IMR-90 (cell line): Measurements from ENCODE around the gene COL24A1. TPM values are rescaled to one million over a fixed set of nuclear protein-coding genes. Genes with fewer than 3 reads are reported as not detected.

Source experiments
- ATAC-seq: fragments of 200-7000 bp; cut with Tn5 transposase; 2 replicates; pipeline ENCODE4 v1.9.1; 2020; ENCODE audit warnings: low read depth, mild to moderate bottlenecking, moderate library complexity
- BruUV-seq: library from RNA; stranded (reverse); fragments of 400-500 nt; replicated peaks from 2 replicates; lab custom pipeline; 2021; lab: Mats Ljungman, UMichigan
- CTCF ChIA-PET: fragments of 300-600 bp; formaldehyde crosslinking; extraction: SDS; loops from one replicate; lab custom pipeline; 2021; ENCODE audit warnings: antibody characterized with exemption; lab: Yijun Ruan, JAX
- POLR2A ChIA-PET: fragments of 300-600 bp; sonication (Branson Sonifier 250); formaldehyde crosslinking; loops from one replicate; lab custom pipeline; 2022; ENCODE audit warnings: antibody characterized with exemption; ENCODE audit not compliant: unreplicated experiment; lab: Charles Lee
- DNase-seq: peaks from one replicate; pipeline ENCODE4 v3.0.0; 2013
- H2AFZ ChIP-seq: replicated peaks from 2 replicates; pipeline ENCODE3; 2013; ENCODE audit warnings: low read length, mild to moderate bottlenecking; ENCODE audit not compliant: poor library complexity
- H2AK5ac ChIP-seq: 2 replicates; pipeline ENCODE4 v1.6.1; 2013; ENCODE audit warnings: low read depth, low read length, inconsistent platforms
- H2AK9ac ChIP-seq: replicated peaks from 2 replicates; pipeline ENCODE3; 2013; ENCODE audit warnings: mild to moderate bottlenecking, low read depth, low read length, moderate library complexity; ENCODE audit not compliant: poor library complexity
- H2BK120ac ChIP-seq: 2 replicates; pipeline ENCODE4 v1.6.1; 2013; ENCODE audit warnings: low read depth, low read length, inconsistent platforms
- H2BK15ac ChIP-seq: 3 replicates; pipeline ENCODE4 v1.6.1; 2013; ENCODE audit warnings: low read depth, low read length, inconsistent platforms
- H2BK20ac ChIP-seq: 2 replicates; pipeline ENCODE4 v1.6.1; 2013; ENCODE audit warnings: low read depth, mild to moderate bottlenecking, inconsistent platforms, low read length, moderate library complexity
- H2BK5ac ChIP-seq: 2 replicates; pipeline ENCODE4 v1.6.1; 2013; ENCODE audit warnings: mild to moderate bottlenecking, low read depth, low read length, inconsistent platforms; ENCODE audit not compliant: poor library complexity, severe bottlenecking
- H3K14ac ChIP-seq: replicated peaks from 2 replicates; pipeline ENCODE4 v1.6.1; 2013; ENCODE audit warnings: low read depth, low read length, inconsistent platforms
- H3K18ac ChIP-seq: 2 replicates; pipeline ENCODE4 v1.6.1; 2013; ENCODE audit warnings: low read depth, low read length, control low read depth
- H3K23ac ChIP-seq: 2 replicates; pipeline ENCODE4 v1.6.1; 2013; ENCODE audit warnings: low read depth, low read length, inconsistent platforms
- H3K27ac ChIP-seq: 2 replicates; pipeline ENCODE4 v1.5.1; 2013; ENCODE audit warnings: mild to moderate bottlenecking, control low read depth, low read length; ENCODE audit not compliant: insufficient read depth
- H3K27me3 ChIP-seq: 2 replicates; pipeline ENCODE4 v1.6.1; 2013; ENCODE audit warnings: low read length; ENCODE audit not compliant: control insufficient read depth, insufficient read depth
- H3K36me3 ChIP-seq: 2 replicates; pipeline ENCODE4 v1.6.1; 2013; ENCODE audit warnings: low read length, mixed read lengths; ENCODE audit not compliant: control insufficient read depth, insufficient read depth
- H3K4ac ChIP-seq: 2 replicates; pipeline ENCODE4 v1.6.1; 2013; ENCODE audit warnings: low read depth, low read length, inconsistent platforms
- H3K4me1 ChIP-seq: 2 replicates; pipeline ENCODE4 v1.6.1; 2013; ENCODE audit warnings: low read length, mixed read lengths; ENCODE audit not compliant: control insufficient read depth, insufficient read depth
- H3K4me2 ChIP-seq: 2 replicates; pipeline ENCODE4 v1.6.1; 2013; ENCODE audit warnings: low read depth, mild to moderate bottlenecking, control low read depth, low read length, moderate library complexity
- H3K4me3 ChIP-seq: 2 replicates; pipeline ENCODE4 v1.5.1; 2013; ENCODE audit warnings: low read depth, mild to moderate bottlenecking, control low read depth, low read length, moderate library complexity; ENCODE audit not compliant: insufficient read depth
- H3K56ac ChIP-seq: 2 replicates; pipeline ENCODE4 v1.6.1; 2013; ENCODE audit warnings: low read length, inconsistent platforms; ENCODE audit not compliant: insufficient read depth; ENCODE audit errors: extremely low read depth
- H3K79me1 ChIP-seq, 2 experiments: 2 replicates each; pipeline ENCODE4 v1.6.1; 2013; ENCODE audit warnings: low read length in 2 of 2, inconsistent platforms in 1 of 2, low read depth in 1 of 2
- H3K9ac ChIP-seq: 2 replicates; pipeline ENCODE4 v1.6.1; 2013; ENCODE audit warnings: low read depth, low read length, control low read depth
- H3K9me1 ChIP-seq: 2 replicates; pipeline ENCODE4 v1.6.1; 2013; ENCODE audit warnings: low read length, inconsistent platforms; ENCODE audit not compliant: insufficient read depth
- H3K9me3 ChIP-seq: 2 replicates; pipeline ENCODE4 v1.6.1; 2013; ENCODE audit warnings: low read length; ENCODE audit not compliant: control insufficient read depth, insufficient read depth
- H4K20me1 ChIP-seq: 2 replicates; pipeline ENCODE4 v1.6.1; 2013; ENCODE audit warnings: low read length, inconsistent platforms; ENCODE audit not compliant: insufficient read depth
- H4K5ac ChIP-seq: 2 replicates; pipeline ENCODE4 v1.6.1; 2013; ENCODE audit warnings: mild to moderate bottlenecking, low read depth, low read length, control low read depth
- H4K8ac ChIP-seq, 2 experiments: 2 replicates each; pipeline ENCODE4 v1.6.1; 2013; ENCODE audit warnings: low read depth in 2 of 2, low read length in 2 of 2, control low read depth in 1 of 2, inconsistent platforms in 1 of 2
- H4K91ac ChIP-seq: 2 replicates; pipeline ENCODE4 v1.6.1; 2013; ENCODE audit warnings: low read depth, low read length, inconsistent platforms; ENCODE audit not compliant: insufficient read depth
- BHLHE40 ChIP-seq: fragments of 150-350 bp; IDR thresholded peaks from 2 replicates; pipeline ENCODE4 v1.6.1; 2016; ENCODE audit warnings: mild to moderate bottlenecking, low read depth, low read length
- CEBPB ChIP-seq: IDR thresholded peaks from 2 replicates; pipeline ENCODE4 v1.6.1; 2012; ENCODE audit warnings: low read depth, low read length, improper control_type of control experiment
- FOS ChIP-seq: fragments of 150-350 bp; IDR thresholded peaks from 2 replicates; pipeline ENCODE4 v1.6.1; 2016; ENCODE audit warnings: low read depth, low read length
- MAFK ChIP-seq: IDR thresholded peaks from 2 replicates; pipeline ENCODE4 v1.6.1; 2012; ENCODE audit warnings: low read depth, low read length, improper control_type of control experiment
- MAZ ChIP-seq: IDR thresholded peaks from 2 replicates; pipeline ENCODE4 v1.6.1; 2012; ENCODE audit warnings: low read depth, mild to moderate bottlenecking, low read length, improper control_type of control experiment, moderate library complexity, borderline replicate concordance
- MXI1 ChIP-seq: IDR thresholded peaks from 2 replicates; pipeline ENCODE4 v1.6.1; 2012; ENCODE audit warnings: low read depth, mild to moderate bottlenecking, low read length, moderate library complexity, borderline replicate concordance
- NFE2L2 ChIP-seq: fragments of 150-350 bp; IDR thresholded peaks from 2 replicates; pipeline ENCODE4 v1.6.1; 2016; ENCODE audit warnings: low read depth, mild to moderate bottlenecking, low read length
- RAD21 ChIP-seq: IDR thresholded peaks from 2 replicates; pipeline ENCODE4 v1.6.1; 2012; ENCODE audit warnings: low read length, improper control_type of control experiment
- RFX5 ChIP-seq: IDR thresholded peaks from 2 replicates; pipeline ENCODE4 v1.8.0; 2012; ENCODE audit warnings: low read depth, mild to moderate bottlenecking, low read length, moderate library complexity
- SMC3 ChIP-seq: fragments of 150-350 bp; IDR thresholded peaks from 2 replicates; pipeline ENCODE4 v1.6.1; 2016; ENCODE audit warnings: low read depth, mild to moderate bottlenecking, antibody characterized with exemption, low read length, moderate library complexity
- WGBS, 2 experiments: methylation state at CpG; one replicate each; pipeline versions ENCODE4 v1.1.5 to v1.1.7; 2013; ENCODE audit warnings: missing lambda C conversion rate in 2 of 2; ENCODE audit not compliant: insufficient read length in 1 of 2; ENCODE audit errors: extremely low coverage in 2 of 2; 5-methylcytosine and 5-hydroxymethylcytosine counted together
- dilution Hi-C: fragments of 300-500 bp; cut with HindIII; formaldehyde crosslinking; loops from one replicate; pipeline ENCODE4 v1.14.3; 2018; ENCODE audit warnings: low sequenced_read_pairs; ENCODE audit not compliant: unreplicated experiment
- in situ Hi-C: fragments of 300-500 bp; cut with MboI; formaldehyde crosslinking; loops from 3 replicates; pipeline ENCODE4 v1.14.3; 2019; ENCODE audit warnings: low sequenced_read_pairs, inconsistent platforms, mixed read lengths
- intact Hi-C: fragments of 100-400 bp; cut with micrococcal nuclease; formaldehyde crosslinking; loops from 2 replicates; pipeline ENCODE4 v1.10.0; 2022
- polyA plus RNA-seq, 3 experiments: library from polyadenylated mRNA; depleted of rRNA; stranded (reverse); fragments of >200 nt; gene quantifications; 2 replicates each; pipeline ENCODE4 v1.2.3, GENCODE V29; 2012; ENCODE audit warnings: low replicate concordance in 1 of 3
- total RNA-seq: library from RNA; depleted of rRNA; stranded (reverse); fragments of >200 nt; gene quantifications from 2 replicates; pipeline ENCODE4 v1.2.3, GENCODE V29; 2012
- TF ChIP-seq, protein P1 (sequence below): fragments of 150-350 bp; IDR thresholded peaks from 2 replicates; pipeline ENCODE4 v1.6.1; 2017; ENCODE audit warnings: mild to moderate bottlenecking, antibody characterized with exemption, low read length, low read depth
- TF ChIP-seq, protein P2 (sequence below): fragments of 150-350 bp; IDR thresholded peaks from 2 replicates; pipeline ENCODE4 v1.6.1; 2016; ENCODE audit warnings: low read depth, mild to moderate bottlenecking, low read length, moderate library complexity, borderline replicate concordance

The COL24A1 gene
- total and polyA plus RNA-seq, 2 of the 4 experiments (the other 2 are of a cell fraction) = 1.4 to 2.2 TPM

DNA sequence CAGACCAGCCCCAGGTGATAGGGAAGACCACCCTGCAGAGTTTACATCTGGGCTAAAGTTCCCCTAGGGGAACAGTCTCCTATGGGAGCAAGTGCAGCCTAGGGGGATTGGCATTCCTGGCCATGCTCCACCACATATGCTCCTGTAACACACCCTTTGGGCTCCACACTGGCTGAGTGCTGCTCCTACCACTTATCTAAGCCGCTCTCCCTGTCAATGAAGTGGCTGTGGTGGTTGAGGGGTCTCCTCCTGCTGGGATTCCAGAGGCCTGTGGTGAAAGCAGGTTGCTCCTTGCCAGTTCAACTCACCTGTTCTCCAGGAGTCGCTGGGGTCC lies 51.1 kb downstream of the COL24A1 start:
- Histone ChIP-seq H3K79me1 (no peaks in the 10 kb centered on the region), H3K27ac (no peak overlapping the region), H4K20me1 (no peaks in the 10 kb centered on the region), H2BK20ac (no peak overlapping the region), H4K8ac (no peak overlapping the region), H3K27me3 (no peaks in the 10 kb centered on the region), H3K14ac (no peak overlapping the region), H3K4ac (no peak overlapping the region), H3K23ac (no peak overlapping the region), H3K9me1 (peaks cover 6% of the 10 kb centered on the region; the same call in 1 of the 2 replicates), H2AK9ac (no peak overlapping the region), H3K4me1 (no peaks in the 10 kb centered on the region), H2AK5ac (no peak overlapping the region), H3K4me2 (no peak overlapping the region), H2BK15ac (no peak overlapping the region), H2AFZ (no peak overlapping the region), H3K18ac (no peak overlapping the region), H3K9me3 (no peaks in the 10 kb centered on the region), H2BK120ac (no peak overlapping the region), H4K5ac (no peak overlapping the region), H4K91ac (no peak overlapping the region), H3K36me3 (no peaks in the 10 kb centered on the region), H3K4me3 (no peak overlapping the region), H3K56ac (no peak overlapping the region), H2BK5ac (no peak overlapping the region), H3K9ac (no peak overlapping the region)
- DNase-seq (no peak), ATAC-seq (no peak)
- dilution Hi-C loops = no loop called here
- in situ Hi-C loops = no loop called here
- CTCF ChIA-PET = no interaction called here
- intact Hi-C loops = no loop called here
- POLR2A ChIA-PET = no interaction called here
- no CpG with 5 or more reads among the region's 2 CpGs for WGBS, 2 experiments
- TF ChIP-seq RAD21 = no peak
- TF ChIP-seq MAZ = no peak
- TF ChIP-seq SMC3 = no peak
- TF ChIP-seq MXI1 = no peak
- no peak for TF ChIP-seq MAFK
- no peak for TF ChIP-seq NFE2L2
- TF ChIP-seq CEBPB = no peak
- TF ChIP-seq, protein P1, sequence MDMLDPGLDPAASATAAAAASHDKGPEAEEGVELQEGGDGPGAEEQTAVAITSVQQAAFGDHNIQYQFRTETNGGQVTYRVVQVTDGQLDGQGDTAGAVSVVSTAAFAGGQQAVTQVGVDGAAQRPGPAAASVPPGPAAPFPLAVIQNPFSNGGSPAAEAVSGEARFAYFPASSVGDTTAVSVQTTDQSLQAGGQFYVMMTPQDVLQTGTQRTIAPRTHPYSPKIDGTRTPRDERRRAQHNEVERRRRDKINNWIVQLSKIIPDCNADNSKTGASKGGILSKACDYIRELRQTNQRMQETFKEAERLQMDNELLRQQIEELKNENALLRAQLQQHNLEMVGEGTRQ = no peak
- no peak for TF ChIP-seq RFX5
- no peak for TF ChIP-seq BHLHE40
- TF ChIP-seq, protein P2, sequence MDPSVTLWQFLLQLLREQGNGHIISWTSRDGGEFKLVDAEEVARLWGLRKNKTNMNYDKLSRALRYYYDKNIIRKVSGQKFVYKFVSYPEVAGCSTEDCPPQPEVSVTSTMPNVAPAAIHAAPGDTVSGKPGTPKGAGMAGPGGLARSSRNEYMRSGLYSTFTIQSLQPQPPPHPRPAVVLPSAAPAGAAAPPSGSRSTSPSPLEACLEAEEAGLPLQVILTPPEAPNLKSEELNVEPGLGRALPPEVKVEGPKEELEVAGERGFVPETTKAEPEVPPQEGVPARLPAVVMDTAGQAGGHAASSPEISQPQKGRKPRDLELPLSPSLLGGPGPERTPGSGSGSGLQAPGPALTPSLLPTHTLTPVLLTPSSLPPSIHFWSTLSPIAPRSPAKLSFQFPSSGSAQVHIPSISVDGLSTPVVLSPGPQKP = no peak
- TF ChIP-seq FOS = no peak
- no TSS peak for BruUV-seq
